BLaER1 (cell line): ENCODE results near the gene EFCAB11.

Source experiments
- H3K27ac ChIP-seq: shearing (Covaris generic); formaldehyde crosslinking; 2 replicates; pipeline ENCODE4 v1.8.1; 2022
- H3K27me3 ChIP-seq: shearing (Covaris generic); formaldehyde crosslinking; 2 replicates; pipeline ENCODE4 v1.8.1; 2022
- H3K36me3 ChIP-seq: shearing (Covaris generic); formaldehyde crosslinking; 2 replicates; pipeline ENCODE4 v1.8.1; 2022
- H3K4me1 ChIP-seq: shearing (Covaris generic); formaldehyde crosslinking; 2 replicates; pipeline ENCODE4 v1.8.1; 2022
- H3K4me2 ChIP-seq: shearing (Covaris generic); formaldehyde crosslinking; 2 replicates; pipeline ENCODE4 v1.8.1; 2022
- H3K4me3 ChIP-seq: shearing (Covaris generic); formaldehyde crosslinking; 2 replicates; pipeline ENCODE4 v1.8.1; 2022
- H3K9ac ChIP-seq: shearing (Covaris generic); formaldehyde crosslinking; 2 replicates; pipeline ENCODE4 v1.8.1; 2022
- H3K9me3 ChIP-seq: shearing (Covaris generic); formaldehyde crosslinking; 2 replicates; pipeline ENCODE4 v1.8.1; 2022
- H4K20me1 ChIP-seq: shearing (Covaris generic); formaldehyde crosslinking; 2 replicates; pipeline ENCODE4 v1.8.1; 2022
- Cebpa-rat ChIP-seq: shearing (Covaris generic); IDR thresholded peaks from 2 replicates; pipeline ENCODE4 v1.8.1; 2022

The EFCAB11 gene

DNA sequence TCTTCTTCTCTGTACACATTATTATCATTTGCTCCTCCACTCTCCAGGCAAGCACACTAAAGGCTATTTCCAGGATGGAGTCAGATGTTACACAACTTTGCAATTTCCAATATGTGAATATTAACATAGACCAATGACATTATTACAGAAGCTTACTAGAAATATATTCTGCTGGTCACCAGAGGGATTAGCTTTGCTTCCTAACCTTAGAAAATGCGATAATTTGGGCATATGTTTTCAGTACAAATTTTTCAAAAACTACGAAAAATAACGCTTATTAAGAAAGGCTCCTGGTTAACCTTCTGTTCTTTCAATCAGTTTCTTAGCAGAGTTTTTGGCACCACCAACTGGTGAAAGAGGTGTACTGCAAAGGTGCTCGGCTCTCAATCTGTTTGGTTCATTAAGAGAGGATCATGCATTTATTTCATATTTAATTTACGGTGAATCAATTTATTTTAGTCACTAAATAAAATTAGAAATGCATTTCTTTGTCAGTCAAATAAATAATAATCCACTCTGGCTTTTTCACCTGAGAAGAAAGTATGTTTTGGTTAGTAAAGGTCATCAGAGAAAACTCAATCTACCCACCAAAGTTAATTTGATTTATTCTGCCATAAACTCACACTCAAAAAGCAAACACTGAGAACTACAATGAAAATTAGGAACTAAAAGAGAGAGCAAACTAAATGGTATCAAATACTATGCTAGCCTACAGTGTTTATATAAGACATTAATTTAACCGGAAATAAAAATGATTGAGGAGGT, 39.2 kb downstream of the EFCAB11 start:
- Histone ChIP-seq H3K36me3 (no peaks in the 10 kb centered on the region), H3K4me2 (no peak overlapping the region), H3K27me3 (no peaks in the 10 kb centered on the region), H4K20me1 (no peaks in the 10 kb centered on the region), H3K4me1 (0 out of 2 replicates have a peak, but pooled peaks cover 6% of the 10 kb centered on the region), H3K9me3 (no peaks in the 10 kb centered on the region), H3K27ac (no peak overlapping the region), H3K9ac (no peak overlapping the region), H3K4me3 (no peak overlapping the region)
- TF ChIP-seq Cebpa-rat: no peak

DNA sequence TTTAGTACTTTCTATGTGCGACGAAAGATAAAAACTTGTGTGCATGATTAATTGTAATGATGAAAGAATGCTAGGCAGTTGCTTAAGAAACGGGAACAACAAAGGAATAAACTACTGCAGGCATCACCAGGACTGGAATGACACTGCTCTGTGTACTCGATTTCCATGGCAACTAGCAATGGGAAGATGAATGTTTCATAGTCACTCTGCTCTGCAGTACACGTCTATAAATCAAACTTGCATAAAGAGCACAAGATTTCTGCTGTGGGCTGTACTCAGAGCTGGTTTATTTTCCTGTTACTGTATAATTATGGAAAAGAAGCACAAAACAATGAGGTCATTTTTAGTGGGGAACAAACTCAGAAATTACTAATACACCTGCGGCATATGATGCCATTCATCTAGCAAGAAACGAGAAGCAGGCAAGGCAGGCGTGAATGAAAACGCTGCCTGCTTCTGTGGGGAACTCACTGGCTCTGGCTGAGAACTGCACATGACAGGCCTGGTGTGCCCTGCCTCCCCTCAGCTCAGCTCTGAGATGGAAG, 41.8 kb downstream of the EFCAB11 start:
- TF ChIP-seq Cebpa-rat: no peak
- no peak overlapping the region for H3K27ac ChIP-seq

DNA sequence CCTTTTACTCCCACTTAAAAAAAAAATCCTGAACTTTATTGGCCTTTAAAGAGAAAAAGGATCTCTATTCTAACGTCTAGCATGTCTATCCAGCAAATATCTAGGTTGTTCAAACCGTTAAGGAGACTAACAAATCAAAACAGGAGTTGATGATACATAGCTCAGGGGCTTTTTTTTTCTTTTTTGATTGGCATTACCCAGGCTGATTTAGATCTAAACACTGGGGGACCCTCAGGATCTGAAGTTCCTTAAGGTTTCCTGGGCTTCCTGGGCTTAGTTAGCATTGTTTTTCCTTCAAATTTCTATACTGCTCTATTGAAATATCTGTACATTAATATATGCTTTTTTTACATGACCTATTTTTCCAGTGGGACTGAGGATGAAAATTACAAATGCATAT, 42.3 kb downstream of the EFCAB11 start:
- no peaks in the 10 kb centered on the region for H4K20me1 ChIP-seq
- no peak overlapping the region for H3K9ac ChIP-seq
- no peaks in the 10 kb centered on the region for H3K36me3 ChIP-seq
- H3K4me1 ChIP-seq: peaks cover 6% of the 10 kb centered on the region; the same call in 1 of the 2 replicates
- H3K27ac ChIP-seq: no peak overlapping the region
- H3K9me3 ChIP-seq: no peaks in the 10 kb centered on the region
- TF ChIP-seq Cebpa-rat: no peak
- no peaks in the 10 kb centered on the region for H3K27me3 ChIP-seq
- no peak overlapping the region for H3K4me2 ChIP-seq
- no peak overlapping the region for H3K4me3 ChIP-seq

More for the DNA sequence above, 41.8 kb downstream of the EFCAB11 start:
- Histone ChIP-seq H3K4me2 (no peak overlapping the region), H3K36me3 (no peaks in the 10 kb centered on the region), H4K20me1 (no peaks in the 10 kb centered on the region), H3K4me1 (peaks cover 6% of the 10 kb centered on the region; the same call in 1 of the 2 replicates), H3K9ac (no peak overlapping the region), H3K9me3 (no peaks in the 10 kb centered on the region), H3K4me3 (no peak overlapping the region), H3K27me3 (no peaks in the 10 kb centered on the region)

DNA sequence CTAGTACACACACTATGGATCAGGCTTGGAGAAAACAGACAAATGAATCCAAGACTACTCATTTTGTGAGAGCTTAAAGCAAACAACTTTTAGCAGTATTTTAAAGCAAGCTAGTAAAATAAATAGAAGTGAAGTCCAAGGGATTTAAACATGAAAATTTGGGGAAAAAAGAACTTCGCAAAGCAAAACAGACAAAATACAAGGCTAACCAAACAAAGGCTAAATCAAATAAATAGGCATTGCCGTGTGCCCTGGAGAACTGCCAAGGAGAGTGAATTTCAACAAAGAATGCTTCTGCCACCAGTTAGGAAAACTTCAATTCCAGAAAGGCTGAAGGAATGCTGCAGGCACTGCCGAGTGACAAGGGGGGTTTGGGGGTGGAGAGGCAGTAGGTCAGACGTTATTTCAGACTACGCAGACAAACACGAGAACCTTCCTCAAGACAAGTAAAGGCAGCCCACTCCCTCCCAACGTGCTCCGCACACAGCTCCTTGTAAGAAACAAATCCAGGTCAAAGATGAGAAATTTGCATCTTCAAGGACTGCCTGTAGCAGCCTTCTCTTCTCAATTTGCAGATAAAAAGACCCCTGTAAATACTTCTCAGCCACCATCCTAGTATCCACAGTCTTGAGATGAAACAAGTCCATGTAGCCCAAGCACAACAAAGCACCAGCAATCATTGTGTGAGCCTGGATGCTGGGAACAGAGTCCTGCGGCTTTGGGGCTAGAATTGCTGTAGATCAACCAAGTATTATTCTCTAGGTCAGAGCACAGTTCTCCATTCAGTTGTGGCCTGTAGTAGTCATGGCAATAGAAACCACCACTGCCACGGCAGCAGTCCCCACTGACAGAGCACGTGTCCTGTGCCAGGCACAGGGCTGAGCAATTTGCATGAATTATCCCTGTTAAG, 43.3 kb downstream of the EFCAB11 start:
- Histone ChIP-seq H3K27me3 (no peaks in the 10 kb centered on the region), H3K9ac (no peak overlapping the region), H4K20me1 (no peaks in the 10 kb centered on the region), H3K9me3 (no peaks in the 10 kb centered on the region), H3K4me1 (peaks cover 6% of the 10 kb centered on the region; the same call in 1 of the 2 replicates), H3K27ac (no peak overlapping the region), H3K36me3 (no peaks in the 10 kb centered on the region), H3K4me3 (no peak overlapping the region), H3K4me2 (no peak overlapping the region)
- TF ChIP-seq Cebpa-rat: no peak

DNA sequence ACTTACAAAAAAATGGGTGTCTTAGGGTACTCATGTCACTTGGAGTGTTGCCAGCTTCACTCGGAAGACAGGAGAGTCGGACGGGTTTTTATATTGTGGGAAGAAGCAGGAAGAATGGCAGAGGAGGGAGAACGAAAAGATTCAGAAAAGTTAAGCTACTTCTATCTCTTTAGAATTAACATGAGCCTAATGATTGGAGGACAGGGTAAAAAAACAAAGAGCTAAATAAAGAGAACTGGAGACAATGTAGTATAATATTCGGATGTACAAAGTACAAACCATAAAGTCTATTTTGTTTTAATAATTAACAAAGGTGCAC, 43.9 kb downstream of the EFCAB11 start:
- Histone ChIP-seq H3K27ac (no peak overlapping the region), H3K4me2 (no peak overlapping the region), H3K36me3 (no peaks in the 10 kb centered on the region), H3K27me3 (no peaks in the 10 kb centered on the region), H3K9me3 (no peaks in the 10 kb centered on the region), H3K4me1 (peaks cover 6% of the 10 kb centered on the region; the same call in 1 of the 2 replicates), H3K9ac (no peak overlapping the region), H4K20me1 (no peaks in the 10 kb centered on the region), H3K4me3 (no peak overlapping the region)
- TF ChIP-seq Cebpa-rat: no peak

DNA sequence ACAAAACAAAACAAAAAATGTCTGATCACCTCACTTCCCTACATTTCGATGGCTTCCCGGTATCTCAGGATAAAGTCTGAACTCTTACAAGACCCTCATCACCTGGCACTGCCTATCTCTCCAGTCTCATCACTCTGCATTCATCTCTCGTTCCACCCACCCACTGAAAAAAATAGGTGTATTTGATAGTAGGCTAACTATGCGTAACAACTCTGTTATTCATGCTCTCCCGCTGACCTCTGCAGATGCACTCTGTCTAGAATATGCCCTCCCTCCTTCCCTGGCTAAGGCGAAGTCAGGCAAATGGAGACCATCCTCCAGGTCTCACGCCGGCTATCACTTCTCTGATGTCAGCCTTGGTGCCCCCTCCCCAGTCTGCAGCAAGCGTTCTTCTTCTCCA, 44.9 kb downstream of the EFCAB11 start:
- H3K27me3 ChIP-seq: no peaks in the 10 kb centered on the region
- peaks cover 6% of the 10 kb centered on the region; the same call in 1 of the 2 replicates for H3K4me1 ChIP-seq
- H3K36me3 ChIP-seq: no peaks in the 10 kb centered on the region
- no peaks in the 10 kb centered on the region for H3K9me3 ChIP-seq
- H3K4me3 ChIP-seq: no peak overlapping the region
- no peak overlapping the region for H3K9ac ChIP-seq
- H4K20me1 ChIP-seq: no peaks in the 10 kb centered on the region
- H3K27ac ChIP-seq: no peak overlapping the region
- no peak overlapping the region for H3K4me2 ChIP-seq
- no peak for TF ChIP-seq Cebpa-rat

DNA sequence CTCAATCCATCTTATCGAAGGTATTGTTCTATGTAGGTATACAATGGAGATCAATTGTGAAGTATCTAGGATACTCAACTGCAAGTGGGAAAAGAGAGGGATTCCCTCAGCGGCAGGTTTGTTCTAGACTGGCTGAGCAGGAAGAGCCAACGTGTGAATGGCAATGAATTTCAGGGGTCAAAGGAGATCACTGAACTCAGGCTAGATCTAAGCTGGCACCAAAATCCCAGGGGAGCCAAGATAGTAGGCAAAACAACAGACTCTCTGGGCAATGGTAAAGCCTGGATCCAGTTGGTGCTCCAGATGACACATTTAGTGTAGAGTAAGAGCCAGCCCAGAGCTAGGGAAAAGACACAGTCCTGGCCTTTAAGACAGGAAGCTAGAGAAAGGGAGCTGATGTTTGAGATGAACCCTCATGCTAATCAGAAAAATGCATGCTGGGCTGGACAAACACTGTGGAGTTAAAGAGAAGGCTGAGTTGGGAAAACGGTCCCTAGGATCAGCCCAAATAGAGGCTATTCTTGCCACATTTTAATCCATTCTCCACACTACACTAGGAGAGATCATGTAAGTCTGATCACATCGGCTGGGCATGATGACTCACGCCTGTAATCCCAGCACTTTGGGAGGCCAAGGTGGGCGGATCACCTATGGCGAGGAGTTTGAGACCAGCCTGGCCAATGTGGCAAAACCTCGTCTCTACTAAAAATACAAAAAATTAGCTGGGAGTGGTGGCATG, 45.6 kb downstream of the EFCAB11 start:
- Histone ChIP-seq H3K27me3 (no peaks in the 10 kb centered on the region), H3K4me2 (no peak overlapping the region; the same call in 1 of the 2 replicates), H3K9me3 (no peaks in the 10 kb centered on the region), H3K4me1 (peaks cover 6% of the 10 kb centered on the region; the same call in 1 of the 2 replicates), H3K4me3 (no peak overlapping the region), H3K27ac (no peak overlapping the region), H3K9ac (no peak overlapping the region), H4K20me1 (no peaks in the 10 kb centered on the region), H3K36me3 (no peaks in the 10 kb centered on the region)
- no peak for TF ChIP-seq Cebpa-rat

DNA sequence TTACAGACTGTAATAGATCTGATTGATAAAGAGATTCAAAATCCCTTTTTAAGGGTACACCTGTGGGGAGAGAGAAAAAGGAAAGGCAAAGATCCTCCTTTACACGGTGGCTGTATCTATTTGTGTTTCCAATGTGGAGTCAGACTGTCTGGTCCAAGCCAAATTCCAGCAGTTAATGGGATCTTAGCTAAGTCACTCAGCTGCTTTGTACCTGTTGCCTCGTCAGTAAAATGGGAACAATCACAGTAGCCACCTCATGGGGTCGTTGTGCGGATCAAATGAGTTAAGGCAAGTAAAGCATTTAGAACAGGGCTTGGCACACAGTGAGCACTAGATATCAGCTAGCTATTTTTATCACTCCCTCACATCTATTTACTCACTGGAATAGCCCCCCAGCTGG, 46.9 kb downstream of the EFCAB11 start:
- H3K27me3 ChIP-seq: no peaks in the 10 kb centered on the region
- H4K20me1 ChIP-seq: no peaks in the 10 kb centered on the region
- H3K4me1 ChIP-seq: peaks cover 6% of the 10 kb centered on the region; the same call in 1 of the 2 replicates
- no peak overlapping the region for H3K4me3 ChIP-seq
- no peak for TF ChIP-seq Cebpa-rat
- H3K27ac ChIP-seq: no peak overlapping the region
- H3K36me3 ChIP-seq: no peaks in the 10 kb centered on the region
- no peaks in the 10 kb centered on the region for H3K9me3 ChIP-seq
- H3K9ac ChIP-seq: no peak overlapping the region
- no peak overlapping the region for H3K4me2 ChIP-seq

DNA sequence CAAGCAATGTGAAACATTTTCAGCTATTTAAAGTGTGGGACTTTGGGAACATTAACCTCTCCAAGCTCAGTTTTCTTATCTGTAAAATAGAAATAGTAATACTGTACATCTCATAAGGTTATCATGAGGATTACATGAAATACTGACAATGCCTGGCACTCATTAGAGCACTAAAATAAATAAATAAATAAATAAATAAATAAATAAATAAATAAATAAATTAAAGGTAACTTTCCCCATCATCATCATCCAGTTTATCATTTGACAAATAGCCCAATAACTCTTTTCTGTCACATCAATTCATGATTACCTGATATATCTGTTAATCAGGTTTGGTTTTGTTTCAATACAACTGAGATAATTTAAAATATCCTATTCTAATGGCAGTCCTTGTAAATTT, 48.5 kb downstream of the EFCAB11 start:
- no peak for TF ChIP-seq Cebpa-rat
- Histone ChIP-seq H3K4me1 (no peaks in the 10 kb centered on the region; the same call in 1 of the 2 replicates), H3K27ac (no peak overlapping the region), H3K4me2 (no peak overlapping the region), H3K27me3 (no peaks in the 10 kb centered on the region), H3K9me3 (no peaks in the 10 kb centered on the region), H4K20me1 (no peaks in the 10 kb centered on the region), H3K4me3 (no peak overlapping the region), H3K9ac (no peak overlapping the region), H3K36me3 (no peaks in the 10 kb centered on the region)
